NCI-H2171 treated with DMSO at 0.1 percent for 48 hours (cell line): Measurements from ENCODE around the gene SLC4A8.
A peak's percentile ranks its signal among the peaks of the same experiment; 100 is the strongest.
"Not testable (repeated sequence)": the region's sequence is repeated elsewhere in the genome, so short reads cannot be mapped to it uniquely, and the experiment has no call there.

Experiments
- DNase-seq: peaks from one replicate; lab custom pipeline; 2025; lab: John Stamatoyannopoulos, UW

SLC4A8 gene

GRCh38 chr12:51430196-51430895 is 5.7 kb downstream of the SLC4A8 start:
- DNase-seq: no peak

DNA sequence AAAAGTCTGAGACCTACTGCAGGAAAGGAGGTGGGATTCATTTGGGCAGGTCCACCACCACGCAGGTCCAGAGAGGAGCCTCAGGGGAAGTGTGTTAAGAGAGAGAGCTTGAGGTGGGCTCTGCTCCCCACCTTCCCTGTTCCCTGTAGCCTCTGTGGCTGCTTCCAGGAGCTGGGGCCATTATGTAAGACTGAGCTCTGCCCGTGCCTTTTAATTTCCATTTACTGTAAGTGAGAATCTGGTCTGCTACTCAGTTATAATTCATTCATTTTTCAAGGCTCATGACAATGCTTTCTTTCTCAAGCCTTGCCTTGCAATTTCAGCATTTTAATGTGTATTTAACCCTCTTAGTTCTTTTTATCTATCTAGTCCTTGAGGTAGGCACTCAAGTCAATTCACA is 8.3 kb downstream of the SLC4A8 start:
- peak; percentile 9 for DNase-seq

DNA sequence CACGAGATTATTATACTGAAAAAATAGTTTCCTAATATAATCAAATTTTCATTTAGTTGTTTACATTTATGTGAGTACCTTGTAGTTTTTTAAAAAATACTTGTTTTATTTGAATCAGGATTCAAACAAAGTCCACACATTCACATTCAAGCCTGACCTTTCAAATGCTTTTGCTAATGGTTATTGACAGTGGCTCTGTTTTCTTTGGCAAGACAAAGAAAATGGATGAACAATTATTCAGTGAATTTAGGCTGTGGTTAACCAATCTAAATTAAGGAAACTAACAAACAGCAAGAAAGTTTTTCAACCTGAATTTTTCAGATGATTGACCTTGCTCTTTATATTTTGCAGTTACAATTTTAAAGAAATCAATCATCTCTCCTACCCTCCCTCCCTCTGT is 9.7 kb downstream of the SLC4A8 start:
- peak; percentile 29 for DNase-seq

DNA sequence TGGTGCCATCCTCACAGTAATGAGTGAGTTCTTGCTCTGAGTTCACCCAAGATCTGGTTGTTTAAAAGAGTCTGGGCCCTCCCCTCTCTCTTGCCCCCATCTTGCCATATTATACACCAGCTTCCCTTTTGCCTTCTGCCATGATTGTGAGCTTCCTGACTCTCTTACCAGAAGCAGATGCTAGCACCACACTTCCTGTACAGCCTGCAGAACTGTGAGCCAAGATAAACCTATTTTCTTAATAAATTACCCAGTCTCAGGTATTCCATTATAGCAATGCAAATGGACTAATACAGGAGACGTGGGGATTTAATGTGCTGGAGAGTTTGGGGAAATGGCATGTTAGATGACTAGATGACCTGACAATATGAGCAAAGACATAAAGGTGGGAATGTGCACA is 12.8 kb downstream of the SLC4A8 start:
- DNase-seq: no peak

- DNase-seq: no peak
Measured at GRCh38 chr12:51439330-51439729, 14.7 kb downstream of the SLC4A8 start.

DNA sequence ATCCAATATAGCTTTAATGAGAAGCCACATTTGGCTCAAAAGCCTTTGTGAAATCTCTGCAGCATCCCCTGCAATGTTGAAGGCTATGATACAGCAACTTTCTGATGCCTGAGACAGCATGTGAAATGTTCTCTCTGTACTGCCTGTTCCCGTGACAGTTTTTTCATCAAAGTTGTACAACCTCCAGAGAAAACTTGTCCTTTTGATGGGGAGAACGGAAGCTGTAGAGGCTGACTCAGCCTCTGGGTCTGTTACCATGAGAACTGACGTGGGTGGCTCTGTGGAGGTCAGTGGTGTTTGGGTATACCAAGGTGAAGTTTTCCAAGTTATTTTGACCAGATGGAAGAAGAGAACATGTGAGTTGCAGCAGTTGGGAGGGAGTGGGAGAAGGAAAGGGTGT is 17.0 kb downstream of the SLC4A8 start:
- DNase-seq: no peak

- DNase-seq: no peak
Measured at GRCh38 chr12:51442324-51442723, 17.7 kb downstream of the SLC4A8 start.

GRCh38 chr12:51443573-51443972 is 18.9 kb downstream of the SLC4A8 start:
- DNase-seq: no peak

GRCh38 chr12:51448618-51449256 is 24.1 kb downstream of the SLC4A8 start:
- DNase-seq: no peak

DNA sequence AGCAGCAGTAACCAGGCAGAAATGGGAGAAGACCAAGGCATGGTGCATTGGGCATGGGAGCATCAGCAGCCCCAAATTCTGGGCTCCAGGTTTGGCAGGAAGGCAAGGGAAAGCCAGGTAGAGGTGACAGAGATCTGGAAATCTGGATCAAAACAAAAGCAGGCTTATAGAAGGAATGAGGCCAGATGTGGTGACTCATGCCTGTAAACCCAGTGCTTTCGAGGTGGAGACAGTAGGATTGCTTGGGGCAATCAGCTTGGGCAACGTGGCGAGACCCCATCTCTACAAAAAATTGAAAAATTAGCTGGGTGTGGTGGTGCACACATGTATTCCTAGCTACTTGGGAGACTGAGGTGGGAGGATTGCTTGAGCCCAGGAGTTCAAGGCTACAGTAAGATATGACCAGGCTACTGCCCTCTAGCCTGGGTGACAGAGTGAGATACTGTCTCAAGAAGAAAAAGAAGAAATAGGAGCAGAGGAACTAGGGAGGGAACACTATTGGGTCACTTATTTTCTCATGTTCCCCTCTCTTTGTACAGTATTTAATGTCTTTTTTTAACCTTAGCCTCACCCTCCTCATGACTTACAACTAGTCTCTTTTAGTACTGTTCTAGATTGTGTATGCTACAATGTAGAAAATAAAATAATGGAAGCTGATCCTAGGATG is 25.1 kb downstream of the SLC4A8 start:
- no peak for DNase-seq

DNA sequence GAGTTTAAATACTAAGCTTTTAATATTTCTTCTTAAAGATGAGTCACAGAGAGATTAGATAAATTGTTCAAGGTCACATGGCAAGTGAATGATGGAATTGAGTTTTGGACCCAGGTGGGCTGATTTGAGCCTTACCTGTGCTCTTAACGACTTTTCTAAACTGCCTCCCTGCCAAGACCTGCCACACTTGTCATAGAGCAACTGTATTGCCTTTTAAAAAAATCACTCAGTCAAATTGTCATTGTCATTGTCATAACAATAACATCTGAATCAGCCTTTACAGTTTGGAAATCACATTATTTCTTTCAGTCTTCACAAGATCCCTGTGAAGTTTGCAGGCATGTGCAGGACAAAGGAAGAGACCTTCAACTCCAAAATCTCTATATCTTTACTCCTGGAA is 25.7 kb downstream of the SLC4A8 start:
- DNase-seq: no peak

GRCh38 chr12:51450806-51451205 is 26.2 kb downstream of the SLC4A8 start:
- no peak for DNase-seq

- not testable (repeated sequence) for DNase-seq
Measured at GRCh38 chr12:51454016-51454415, 29.4 kb downstream of the SLC4A8 start.

DNA sequence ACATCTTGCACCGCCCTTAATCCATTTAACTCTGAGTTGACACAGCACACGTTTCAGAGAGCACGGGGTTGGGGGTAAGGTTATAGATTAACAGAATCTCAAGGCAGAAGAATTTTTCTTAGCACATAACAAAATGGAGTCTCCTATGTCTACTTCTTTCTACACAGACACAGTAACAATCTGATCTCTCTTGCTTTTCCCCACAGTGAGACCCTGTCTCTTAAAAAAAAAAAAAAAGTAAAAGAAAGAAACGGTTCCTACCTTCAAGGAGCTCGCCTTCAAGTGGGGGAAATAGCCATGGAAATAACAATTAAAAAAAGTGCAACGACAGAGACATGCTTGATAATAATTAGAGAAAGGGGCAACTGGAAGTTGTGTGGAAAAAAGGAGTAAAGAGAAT is 30.4 kb downstream of the SLC4A8 start:
- not testable (repeated sequence) for DNase-seq

DNA sequence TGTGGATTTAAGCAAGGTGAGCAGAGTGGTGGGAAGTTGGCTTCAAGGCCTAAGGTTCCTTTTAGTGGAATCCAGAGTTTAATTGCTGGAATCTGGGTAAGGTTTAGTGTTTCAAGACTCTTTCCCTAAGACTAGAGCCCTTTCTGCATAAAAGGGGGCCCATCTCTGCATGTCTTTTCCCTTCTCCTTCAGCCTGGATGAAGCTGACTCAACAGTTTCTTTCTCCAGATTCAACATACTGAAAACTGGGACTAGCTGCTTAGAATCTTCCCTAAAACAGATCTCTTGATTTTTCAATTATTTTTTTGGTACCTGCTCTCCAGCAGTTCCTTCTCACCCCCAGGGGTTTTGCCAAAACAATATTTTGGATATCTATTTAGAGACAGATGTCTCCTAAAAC is 34.0 kb downstream of the SLC4A8 start:
- DNase-seq: no peak

GRCh38 chr12:51460519-51460918 is 35.9 kb downstream of the SLC4A8 start:
- no peak for DNase-seq

GRCh38 chr12:51465491-51465890 is 40.9 kb downstream of the SLC4A8 start:
- no peak for DNase-seq

- DNase-seq: no peak
Measured at GRCh38 chr12:51470116-51470515, 45.5 kb downstream of the SLC4A8 start.

GRCh38 chr12:51471111-51471864 is 46.7 kb downstream of the SLC4A8 start:
- no peak for DNase-seq

DNA sequence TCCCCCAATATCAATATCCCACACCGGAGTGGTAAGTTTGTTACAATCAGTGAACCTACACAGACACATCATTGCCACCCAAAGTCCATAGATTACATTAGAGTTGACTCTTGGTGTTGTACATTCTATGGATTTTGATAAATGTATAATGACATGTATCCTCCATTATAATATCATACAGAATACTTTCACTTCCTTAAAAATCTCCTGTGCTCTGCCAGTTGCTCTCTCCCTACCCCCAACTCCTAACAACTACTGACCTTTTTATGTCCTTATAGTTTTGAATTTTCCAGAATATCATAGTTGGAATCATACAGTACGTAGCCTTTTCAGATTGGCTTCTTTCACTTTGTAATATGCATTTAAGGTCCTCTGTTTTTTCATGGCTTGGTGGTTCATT is 48.4 kb downstream of the SLC4A8 start:
- DNase-seq: no peak

- no peak for DNase-seq
Measured at GRCh38 chr12:51473947-51474346, 49.3 kb downstream of the SLC4A8 start.

GRCh38 chr12:51475543-51475942 is 50.9 kb downstream of the SLC4A8 start:
- no peak for DNase-seq

- DNase-seq: no peak
Measured at GRCh38 chr12:51480978-51481377, 56.3 kb downstream of the SLC4A8 start.
